SK-N-SH treated with all-trans-retinoic acid at 6 μM for 48 hours (cell line): Measurements from ENCODE around the gene AMH.

Experiments
- ARNTL ChIP-seq: fragments of 450-650 bp; formaldehyde crosslinking; IDR thresholded peaks from 2 replicates; pipeline ENCODE4 v1.5.0; 2020; ENCODE audit warnings: low read depth, mild to moderate bottlenecking, moderate library complexity, borderline replicate concordance
- CSRNP3 ChIP-seq: fragments of 250-450 bp; sonication (Bioruptor Pico); IDR thresholded peaks from 2 replicates; pipeline ENCODE4 v1.5.1; 2021; ENCODE audit warnings: mild to moderate bottlenecking, moderate library complexity
- GLIS3 ChIP-seq: fragments of 250-450 bp; sonication (Bioruptor Pico); IDR thresholded peaks from 2 replicates; pipeline ENCODE4 v1.5.0; 2020; ENCODE audit warnings: mild to moderate bottlenecking, moderate library complexity
- POU6F1 ChIP-seq: fragments of 250-450 bp; sonication (Bioruptor Pico); IDR thresholded peaks from 2 replicates; pipeline ENCODE4 v1.8.0; 2021; ENCODE audit warnings: low read depth, mild to moderate bottlenecking, moderate library complexity, borderline replicate concordance
- RARB ChIP-seq: fragments of 250-450 bp; sonication (Bioruptor Pico); IDR thresholded peaks from 2 replicates; pipeline ENCODE4 v1.8.0; 2021; ENCODE audit warnings: mild to moderate bottlenecking, moderate library complexity
- ZC3H10 ChIP-seq: fragments of 250-450 bp; sonication (Bioruptor Pico); IDR thresholded peaks from 2 replicates; pipeline ENCODE4 v1.5.1; 2021; ENCODE audit warnings: mild to moderate bottlenecking, moderate library complexity
- ZFP30 ChIP-seq: fragments of 450-650 bp; formaldehyde crosslinking; IDR thresholded peaks from 2 replicates; pipeline ENCODE4 v1.5.0; 2022; ENCODE audit warnings: mild to moderate bottlenecking, moderate library complexity
- ZNF565 ChIP-seq: fragments of 450-650 bp; formaldehyde crosslinking; conservative IDR thresholded peaks from 2 replicates; pipeline ENCODE4 v1.5.0; 2020; ENCODE audit warnings: low read depth, mild to moderate bottlenecking, moderate library complexity
- TF ChIP-seq, protein P1 (sequence below): fragments of 250-450 bp; sonication (Bioruptor Pico); IDR thresholded peaks from 2 replicates; pipeline ENCODE4 v1.8.0; 2020; ENCODE audit warnings: mild to moderate bottlenecking, moderate library complexity, borderline replicate concordance
- TF ChIP-seq, protein P2 (sequence below): fragments of 250-450 bp; sonication (Bioruptor Pico); IDR thresholded peaks from 2 replicates; pipeline ENCODE4 v1.5.0; 2020; ENCODE audit warnings: mild to moderate bottlenecking, moderate library complexity

DNA sequence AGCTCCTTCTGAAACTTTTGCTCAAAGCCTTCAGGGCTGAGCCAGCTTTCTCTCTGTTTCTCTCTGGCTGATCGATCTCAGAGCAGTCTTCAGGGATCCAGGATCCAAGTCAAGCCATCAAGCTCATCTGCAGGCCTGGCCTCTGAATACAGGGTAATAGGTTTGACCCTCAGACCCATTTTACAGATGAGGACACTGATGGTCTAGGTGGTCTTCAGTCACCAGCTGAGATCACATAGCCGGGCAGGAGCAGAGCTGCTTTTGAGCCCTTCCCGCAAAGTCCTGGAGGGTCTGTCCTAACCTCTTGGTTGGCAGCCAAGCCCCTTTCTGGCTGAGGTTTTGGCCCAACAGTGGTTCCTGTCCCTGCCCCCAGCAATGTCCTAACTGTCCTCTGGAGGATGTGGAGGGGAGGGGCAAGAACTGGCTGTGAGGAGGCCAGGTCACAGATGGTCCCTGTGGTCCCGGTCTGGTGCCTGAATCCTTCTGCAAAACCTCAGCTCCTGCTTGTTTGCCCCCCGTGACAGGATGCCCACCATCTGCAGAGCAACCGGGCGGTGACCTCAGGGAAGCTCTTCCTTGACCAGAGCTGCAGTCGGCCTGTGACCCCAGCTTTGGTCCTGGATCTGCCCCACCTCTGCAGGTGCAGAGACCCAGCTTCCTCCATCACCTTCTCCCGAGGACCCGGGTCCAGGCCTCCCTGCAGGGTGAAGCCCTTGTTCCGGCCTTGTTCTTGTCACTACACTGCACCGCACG, 38.6 kb downstream of the AMH start:
- TF ChIP-seq GLIS3 (CRISPR knock-in tag) = no peak
- no peak for TF ChIP-seq ARNTL
- no peak for TF ChIP-seq CSRNP3
- no peak for TF ChIP-seq ZFP30 (CRISPR knock-in tag)
- TF ChIP-seq ZC3H10 = no peak
- TF ChIP-seq RARB (CRISPR knock-in tag) = no peak
- TF ChIP-seq, protein P1, sequence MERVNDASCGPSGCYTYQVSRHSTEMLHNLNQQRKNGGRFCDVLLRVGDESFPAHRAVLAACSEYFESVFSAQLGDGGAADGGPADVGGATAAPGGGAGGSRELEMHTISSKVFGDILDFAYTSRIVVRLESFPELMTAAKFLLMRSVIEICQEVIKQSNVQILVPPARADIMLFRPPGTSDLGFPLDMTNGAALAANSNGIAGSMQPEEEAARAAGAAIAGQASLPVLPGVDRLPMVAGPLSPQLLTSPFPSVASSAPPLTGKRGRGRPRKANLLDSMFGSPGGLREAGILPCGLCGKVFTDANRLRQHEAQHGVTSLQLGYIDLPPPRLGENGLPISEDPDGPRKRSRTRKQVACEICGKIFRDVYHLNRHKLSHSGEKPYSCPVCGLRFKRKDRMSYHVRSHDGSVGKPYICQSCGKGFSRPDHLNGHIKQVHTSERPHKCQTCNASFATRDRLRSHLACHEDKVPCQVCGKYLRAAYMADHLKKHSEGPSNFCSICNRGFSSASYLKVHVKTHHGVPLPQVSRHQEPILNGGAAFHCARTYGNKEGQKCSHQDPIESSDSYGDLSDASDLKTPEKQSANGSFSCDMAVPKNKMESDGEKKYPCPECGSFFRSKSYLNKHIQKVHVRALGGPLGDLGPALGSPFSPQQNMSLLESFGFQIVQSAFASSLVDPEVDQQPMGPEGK (CRISPR knock-in tag) = no peak
- no peak for TF ChIP-seq POU6F1 (CRISPR knock-in tag)
- TF ChIP-seq, protein P2, sequence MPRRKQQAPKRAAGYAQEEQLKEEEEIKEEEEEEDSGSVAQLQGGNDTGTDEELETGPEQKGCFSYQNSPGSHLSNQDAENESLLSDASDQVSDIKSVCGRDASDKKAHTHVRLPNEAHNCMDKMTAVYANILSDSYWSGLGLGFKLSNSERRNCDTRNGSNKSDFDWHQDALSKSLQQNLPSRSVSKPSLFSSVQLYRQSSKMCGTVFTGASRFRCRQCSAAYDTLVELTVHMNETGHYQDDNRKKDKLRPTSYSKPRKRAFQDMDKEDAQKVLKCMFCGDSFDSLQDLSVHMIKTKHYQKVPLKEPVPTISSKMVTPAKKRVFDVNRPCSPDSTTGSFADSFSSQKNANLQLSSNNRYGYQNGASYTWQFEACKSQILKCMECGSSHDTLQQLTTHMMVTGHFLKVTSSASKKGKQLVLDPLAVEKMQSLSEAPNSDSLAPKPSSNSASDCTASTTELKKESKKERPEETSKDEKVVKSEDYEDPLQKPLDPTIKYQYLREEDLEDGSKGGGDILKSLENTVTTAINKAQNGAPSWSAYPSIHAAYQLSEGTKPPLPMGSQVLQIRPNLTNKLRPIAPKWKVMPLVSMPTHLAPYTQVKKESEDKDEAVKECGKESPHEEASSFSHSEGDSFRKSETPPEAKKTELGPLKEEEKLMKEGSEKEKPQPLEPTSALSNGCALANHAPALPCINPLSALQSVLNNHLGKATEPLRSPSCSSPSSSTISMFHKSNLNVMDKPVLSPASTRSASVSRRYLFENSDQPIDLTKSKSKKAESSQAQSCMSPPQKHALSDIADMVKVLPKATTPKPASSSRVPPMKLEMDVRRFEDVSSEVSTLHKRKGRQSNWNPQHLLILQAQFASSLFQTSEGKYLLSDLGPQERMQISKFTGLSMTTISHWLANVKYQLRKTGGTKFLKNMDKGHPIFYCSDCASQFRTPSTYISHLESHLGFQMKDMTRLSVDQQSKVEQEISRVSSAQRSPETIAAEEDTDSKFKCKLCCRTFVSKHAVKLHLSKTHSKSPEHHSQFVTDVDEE (CRISPR knock-in tag) = no peak
- TF ChIP-seq ZNF565 (CRISPR knock-in tag) = no peak
